ENCODE results near the gene TNFAIP8L1.
A peak's percentile ranks its signal among the peaks of the same experiment; 100 is the strongest.
"Not testable (repeated sequence)": the region's sequence is repeated elsewhere in the genome, so short reads cannot be mapped to it uniquely, and the experiment has no call there.

TNFAIP8L1 gene

GRCh38 chr19:4678881-4679790, 39.8 kb downstream of the TNFAIP8L1 start:
- DNase-seq (ENCODE audit: low read depth): peak; percentile 71

- DNase-seq (ENCODE audit: low read depth): not testable (repeated sequence)
Observed at GRCh38 chr19:4680021-4680420, 40.7 kb downstream of the TNFAIP8L1 start.

GRCh38 chr19:4682417-4683200, 43.3 kb downstream of the TNFAIP8L1 start:
- no peak for DNase-seq (ENCODE audit: low read depth)

- no peak for DNase-seq (ENCODE audit: low read depth)
Observed at GRCh38 chr19:4684312-4685095, 45.2 kb downstream of the TNFAIP8L1 start.

GRCh38 chr19:4686700-4687099, 47.4 kb downstream of the TNFAIP8L1 start:
- DNase-seq (ENCODE audit: low read depth): no peak

- DNase-seq (ENCODE audit: low read depth): no peak
Observed at GRCh38 chr19:4687396-4687795, 48.1 kb downstream of the TNFAIP8L1 start.

GRCh38 chr19:4688587-4688986, 49.3 kb downstream of the TNFAIP8L1 start:
- DNase-seq (ENCODE audit: low read depth): no peak

GRCh38 chr19:4689403-4689802, 50.1 kb downstream of the TNFAIP8L1 start:
- DNase-seq (ENCODE audit: low read depth): no peak

GRCh38 chr19:4690361-4690760, 51.0 kb downstream of the TNFAIP8L1 start:
- no peak for DNase-seq (ENCODE audit: low read depth)

GRCh38 chr19:4691373-4691772, 52.1 kb downstream of the TNFAIP8L1 start:
- DNase-seq (ENCODE audit: low read depth): no peak

GRCh38 chr19:4692251-4693077, 53.1 kb downstream of the TNFAIP8L1 start:
- no peak for DNase-seq (ENCODE audit: low read depth)

- no peak for DNase-seq (ENCODE audit: low read depth)
Observed at GRCh38 chr19:4693078-4693350, 53.7 kb downstream of the TNFAIP8L1 start.

- no peak for DNase-seq (ENCODE audit: low read depth)
Observed at GRCh38 chr19:4693471-4694121, 54.3 kb downstream of the TNFAIP8L1 start.

GRCh38 chr19:4694211-4694987, 55.1 kb downstream of the TNFAIP8L1 start:
- peak; percentile 96 for DNase-seq (ENCODE audit: low read depth)

GRCh38 chr19:4695224-4695731, 56.0 kb downstream of the TNFAIP8L1 start:
- no peak for DNase-seq (ENCODE audit: low read depth)

- DNase-seq (ENCODE audit: low read depth): no peak
Observed at GRCh38 chr19:4697304-4697703, 58.0 kb downstream of the TNFAIP8L1 start.

- no peak for DNase-seq (ENCODE audit: low read depth)
Observed at GRCh38 chr19:4699826-4700692, 60.7 kb downstream of the TNFAIP8L1 start.

- no peak for DNase-seq (ENCODE audit: low read depth)
Observed at GRCh38 chr19:4700693-4700970, 61.3 kb downstream of the TNFAIP8L1 start.

GRCh38 chr19:4701557-4701956, 62.2 kb downstream of the TNFAIP8L1 start:
- no peak for DNase-seq (ENCODE audit: low read depth)

Data from amniotic epithelial cell (primary cell).